K562 (cell line): Measurements from ENCODE around the gene CDC23. TPM values are rescaled to one million over a fixed set of nuclear protein-coding genes. Genes with fewer than 3 reads are reported as not detected.

Experiments
- ATAC-seq: fragments of 200-7000 bp; cut with Tn5 transposase; 3 replicates; pipeline ENCODE4 v1.9.1; 2020; ENCODE audit warnings: moderate library complexity
- BruUV-seq: library from RNA; stranded (reverse); fragments of 400-500 nt; replicated peaks from 2 replicates; lab custom pipeline; 2021; lab: Mats Ljungman, UMichigan
- CTCF ChIA-PET: fragments of 300-600 bp; formaldehyde crosslinking; extraction: SDS; loops from one replicate; lab custom pipeline; 2021; ENCODE audit warnings: low intra/inter-chr PET ratio; lab: Yijun Ruan, JAX
- POLR2A ChIA-PET: fragments of 300-600, 350-650 bp; sonication (Branson Sonifier 250); formaldehyde crosslinking; extraction: SDS; loops from one replicate; lab custom pipeline; 2021; ENCODE audit warnings: antibody characterized with exemption, inconsistent platforms; lab: Yijun Ruan, JAX
- DNase-seq, 4 experiments: peaks; one replicate each; pipeline versions ENCODE4 v3.0.0 to v3.0.0-alpha.2; 2011 to 2018; ENCODE audit warnings: low spot score in 3 of 4, mixed read lengths in 3 of 4; ENCODE audit errors: extremely low read depth in 1 of 4
- FAIRE-seq: peaks from 2 replicates; lab custom pipeline; 2011; peaks lifted over from hg19 to GRCh38; lab: Jason Lieb, UNC
- H2AFZ ChIP-seq: 2 replicates; pipeline ENCODE4 v1.6.0; 2011; ENCODE audit warnings: low read depth, low read length, control low read depth, inconsistent platforms
- H3K27ac ChIP-seq: fragments of 200-600 bp; 3 replicates; pipeline ENCODE4 v1.8.0; 2011; ENCODE audit warnings: low read depth, mild to moderate bottlenecking, control low read depth, inconsistent platforms, low read length, moderate library complexity, mixed read lengths; ENCODE audit errors: extremely low read depth
- H3K27me3 ChIP-seq, 2 experiments: fragments of 300-600 bp in 1 of 2; 2 replicates in 1 of 2; 3 replicates in 1 of 2; pipeline versions ENCODE4 v1.6.0 to v1.8.0; 2011; ENCODE audit warnings: inconsistent platforms in 2 of 2, low read length in 2 of 2, mild to moderate bottlenecking in 1 of 2, mixed read lengths in 1 of 2, moderate library complexity in 1 of 2; ENCODE audit not compliant: control insufficient read depth in 2 of 2, insufficient read depth in 2 of 2
- H3K36me3 ChIP-seq: fragments of 300-600 bp; 3 replicates; pipeline ENCODE4 v1.8.0; 2011; ENCODE audit warnings: mild to moderate bottlenecking, low read length, inconsistent platforms; ENCODE audit not compliant: control insufficient read depth, insufficient read depth
- H3K4me1 ChIP-seq, 2 experiments: fragments of 200-600 bp in 1 of 2; replicated peaks in 1 of 2; 2 replicates in 1 of 2; 3 replicates in 1 of 2; pipeline versions ENCODE4 v1.5.1 to v1.8.0; 2011; ENCODE audit warnings: inconsistent platforms in 2 of 2, low read length in 2 of 2, mild to moderate bottlenecking in 1 of 2, mixed read lengths in 1 of 2, moderate library complexity in 1 of 2; ENCODE audit not compliant: control insufficient read depth in 2 of 2, insufficient read depth in 2 of 2
- H3K4me2 ChIP-seq: 2 replicates; pipeline ENCODE4 v1.6.1; 2011; ENCODE audit warnings: low read length, control low read depth, inconsistent platforms, mixed read lengths; ENCODE audit not compliant: insufficient read depth
- H3K4me3 ChIP-seq: fragments of 200-600 bp; sonication (generic), shearing (Covaris generic); 2 replicates; pipeline ENCODE4 v1.5.1; 2016; ENCODE audit warnings: control low read depth, inconsistent platforms
- H3K79me2 ChIP-seq: fragments of 200-600 bp; 3 replicates; pipeline ENCODE4 v1.8.0; 2011; ENCODE audit warnings: low read length, inconsistent platforms; ENCODE audit not compliant: control insufficient read depth, insufficient read depth
- H3K9ac ChIP-seq, 2 experiments: 2 replicates each; pipeline versions ENCODE4 v1.6.0 to v1.6.1; 2011; ENCODE audit warnings: low read depth in 2 of 2, low read length in 2 of 2, control low read depth in 1 of 2, inconsistent platforms in 1 of 2, mild to moderate bottlenecking in 1 of 2, mixed read lengths in 1 of 2; ENCODE audit not compliant: insufficient read depth in 1 of 2
- H3K9me1 ChIP-seq: one replicate; pipeline ENCODE4 v1.6.0; 2011; ENCODE audit warnings: inconsistent platforms, mild to moderate bottlenecking, low read length, moderate library complexity; ENCODE audit not compliant: control insufficient read depth, insufficient read depth
- H3K9me3 ChIP-seq: replicated peaks from 2 replicates; pipeline ENCODE4 v1.5.1; 2011; ENCODE audit warnings: low read depth, low read length, inconsistent platforms; ENCODE audit not compliant: control insufficient read depth, insufficient read depth
- H4K20me1 ChIP-seq: replicated peaks from 2 replicates; pipeline ENCODE4 v1.6.1; 2011; ENCODE audit warnings: low read length, inconsistent platforms, mixed read lengths; ENCODE audit not compliant: control insufficient read depth, insufficient read depth
- ARHGAP35 ChIP-seq: fragments of 450-650 bp; IDR thresholded peaks from 2 replicates; pipeline ENCODE4 v1.6.1; 2018; ENCODE audit not compliant: partially characterized antibody
- CBX1 ChIP-seq: sonication (generic); IDR thresholded peaks from 2 replicates; pipeline ENCODE4 v1.6.1; 2016; ENCODE audit warnings: antibody characterized with exemption, low read depth, mild to moderate bottlenecking
- COPS2 ChIP-seq: fragments of 450-650 bp; conservative IDR thresholded peaks from 2 replicates; pipeline ENCODE4 v1.6.1; 2016; ENCODE audit warnings: mild to moderate bottlenecking, moderate library complexity
- DPF2 ChIP-seq: fragments of 450-650 bp; IDR thresholded peaks from 2 replicates; pipeline ENCODE4 v1.6.1; 2016
- GABPA ChIP-seq: fragments of 200-800 bp; sonication (Bioruptor generic); conservative IDR thresholded peaks from 2 replicates; pipeline ENCODE4 v1.6.1; 2016; ENCODE audit warnings: low read depth, missing genetic modification characterization, missing compliant biosample characterization
- LARP7 ChIP-seq: fragments of 450-650 bp; IDR thresholded peaks from 2 replicates; pipeline ENCODE4 v1.6.1; 2016
- NCOA2 ChIP-seq, 2 experiments: fragments of 450-650 bp; IDR thresholded peaks; 2 replicates each; pipeline ENCODE4 v1.6.1; 2018; ENCODE audit warnings: mild to moderate bottlenecking in 2 of 2, moderate library complexity in 1 of 2; ENCODE audit not compliant: partially characterized antibody in 2 of 2
- POLR2A ChIP-seq: fragments of 450-650 bp; conservative IDR thresholded peaks from 2 replicates; pipeline ENCODE4 v1.6.1; 2016
- PTTG1 ChIP-seq: fragments of 450-650 bp; IDR thresholded peaks from 2 replicates; pipeline ENCODE4 v1.6.1; 2016; ENCODE audit warnings: low read depth, mild to moderate bottlenecking, missing genetic modification characterization, missing compliant biosample characterization
- PURB ChIP-seq: sonication (generic); formaldehyde crosslinking; IDR thresholded peaks from 2 replicates; pipeline ENCODE4 v1.9.0; 2021; ENCODE audit warnings: low read depth, mild to moderate bottlenecking, missing genetic modification reagents
- TCF7 ChIP-seq: sonication (generic); IDR thresholded peaks from 2 replicates; pipeline ENCODE4 v1.6.1; 2016; ENCODE audit warnings: antibody characterized with exemption, borderline replicate concordance
- ZEB2 ChIP-seq: fragments of 450-650 bp; IDR thresholded peaks from 2 replicates; pipeline ENCODE4 v1.6.1; 2016
- ZNF239 ChIP-seq: fragments of 250-450 bp; sonication (Bioruptor Pico); IDR thresholded peaks from 2 replicates; pipeline ENCODE4 v1.4.0; 2020; ENCODE audit warnings: mild to moderate bottlenecking
- ZNF277 ChIP-seq: fragments of 250-450 bp; sonication (Bioruptor Pico); IDR thresholded peaks from 2 replicates; pipeline ENCODE4 v1.8.0; 2022; ENCODE audit warnings: inconsistent platforms, mild to moderate bottlenecking, moderate library complexity, borderline replicate concordance
- ZNF511 ChIP-seq: sonication (generic); formaldehyde crosslinking; IDR thresholded peaks from 2 replicates; pipeline ENCODE4 v1.8.0; 2022; ENCODE audit warnings: mild to moderate bottlenecking, missing genetic modification reagents
- WGBS: fragments of 100-300 bp; shearing (Covaris generic); methylation state at CpG from one replicate; pipeline ENCODE4 v1.1.6; 2016; ENCODE audit warnings: low coverage, mixed read lengths; ENCODE audit not compliant: insufficient coverage; ENCODE audit errors: missing lambda C conversion rate; 5-methylcytosine and 5-hydroxymethylcytosine counted together
- in situ Hi-C: fragments of 300-500 bp; cut with MboI; formaldehyde crosslinking; loops from 4 replicates; pipeline ENCODE4 v1.15.0; 2018; ENCODE audit warnings: inconsistent platforms, mixed read lengths
- intact Hi-C: fragments of 100-400 bp; cut with micrococcal nuclease; formaldehyde crosslinking; loops from 2 replicates; pipeline ENCODE4 v1.14.2; 2022
- polyA plus RNA-seq, 8 experiments: library from polyadenylated mRNA; depleted of rRNA in 4 of 8; stranded (reverse) in 5 of 8; unstranded in 3 of 8; fragments of >200 nt; fragmentation: Nextera tagmentation in 2 of 8; fragmentation: Illumina TruSeq in 1 of 8; extraction: Ambion mirVana in 2 of 8; extraction: Trizol in 1 of 8; gene quantifications; 2 replicates each; pipeline versions ENCODE4 v1.2.1 to v1.2.3, GENCODE V29; 2011 to 2014; ENCODE audit warnings: inconsistent platforms in 1 of 8, missing spikeins in 1 of 8
- total RNA-seq, 7 experiments: library from RNA; depleted of rRNA in 6 of 7; stranded (reverse); fragments of >200 nt in 6 of 7; fragmentation: Illumina TruSeq in 2 of 7; extraction: Trizol in 2 of 7; gene quantifications; 2 replicates each; pipeline versions ENCODE4 v1.2.1 to v1.2.3, GENCODE V29; 2011 to 2021; ENCODE audit warnings: low replicate concordance in 1 of 7
- TF ChIP-seq, protein P1 (sequence below): fragments of 250-450 bp; sonication (Bioruptor Pico); IDR thresholded peaks from 2 replicates; pipeline ENCODE4 v1.5.0; 2021; ENCODE audit warnings: mild to moderate bottlenecking, moderate library complexity

Gene CDC23
- total and polyA plus RNA-seq, 9 of the 15 experiments (the other 6 are each of a cell fraction or from before 2014, with no cell fraction given), result 34.5 to 157 (median 65.5) TPM

DNA sequence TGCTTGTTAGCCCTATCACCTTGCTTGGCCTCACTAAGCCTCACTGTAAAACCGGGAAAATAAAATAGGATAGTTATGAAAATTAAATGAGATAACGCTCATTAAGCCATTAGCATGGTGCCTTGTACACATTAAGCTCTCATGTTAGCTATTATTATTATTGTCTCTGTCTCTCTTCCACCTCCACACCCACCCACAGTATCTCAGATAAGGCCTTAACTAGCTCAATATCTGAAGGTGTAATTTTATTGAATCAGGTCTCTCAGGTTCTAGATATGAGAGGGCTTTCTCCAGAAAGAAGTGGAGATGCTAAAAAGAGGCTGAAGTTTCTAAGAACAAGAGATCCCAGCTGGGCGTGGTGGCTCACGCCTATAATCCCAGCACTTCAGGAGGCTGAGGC lies 33.7 kb upstream of the CDC23 start (continued):
- TF ChIP-seq ARHGAP35, result no peak
- TF ChIP-seq CBX1, result no peak
- no peak for TF ChIP-seq TCF7

DNA sequence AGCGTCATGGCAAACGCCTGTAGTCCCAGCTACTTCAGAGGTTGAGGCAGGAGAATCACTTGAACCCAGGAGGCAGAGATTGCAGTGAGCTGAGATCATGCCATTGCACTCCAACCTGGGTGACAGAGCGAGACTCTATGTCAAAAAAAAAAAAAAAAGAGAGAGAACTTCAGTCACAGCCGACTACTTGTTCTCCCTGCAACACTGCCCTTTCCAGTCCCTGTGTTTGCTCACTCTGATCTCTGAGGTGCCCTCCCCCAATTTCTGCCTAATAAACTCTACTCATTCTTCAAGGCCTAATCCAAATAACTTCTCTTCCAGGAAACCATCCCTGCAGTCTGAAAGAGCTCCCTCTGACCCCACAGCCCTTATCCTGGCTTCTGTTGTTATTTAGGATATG lies 33.2 kb upstream of the CDC23 start:
- DNase-seq (no peak), FAIRE-seq (no peak), ATAC-seq (no peak)
- Histone ChIP-seq H3K4me2 (no peak overlapping the region), H3K79me2 (no peaks in the 10 kb centered on the region), H3K36me3 (no peaks in the 10 kb centered on the region), H3K27me3 (peaks cover 7 to 11% of the 10 kb centered on the region in 2 experiments), H3K9me3 (no peaks in the 10 kb centered on the region), H4K20me1 (no peaks in the 10 kb centered on the region), H2AFZ (no peak overlapping the region), H3K4me3 (no peak overlapping the region), H3K9ac (no peak overlapping the region), H3K27ac (no peak overlapping the region), H3K4me1 (peaks cover 10 to 17% of the 10 kb centered on the region in 2 experiments; a peak in 4 of 5 replicates), H3K9me1 (no peaks in the 10 kb centered on the region)
- no TSS peak for BruUV-seq
- WGBS, result 4% methylated on average over 3 of the region's 4 CpGs
- in situ Hi-C loops (no loop called here), intact Hi-C loops (no loop called here)
- no peak for TF ChIP-seq COPS2
- no peak for TF ChIP-seq DPF2
- TF ChIP-seq ZEB2, result no peak
- no peak for TF ChIP-seq PTTG1 (tag)
- no peak for TF ChIP-seq PURB (CRISPR knock-in tag)
- no peak for TF ChIP-seq GABPA (tag)
- no peak for TF ChIP-seq POLR2A
- TF ChIP-seq ZNF511 (CRISPR knock-in tag), result no peak
- no peak for TF ChIP-seq ZNF277 (CRISPR knock-in tag)
- no peak for TF ChIP-seq LARP7
- no peak for TF ChIP-seq NCOA2 (IDR thresholded peaks at IDR 0.05; ENCODE audit: partially characterized antibody in 2 of 2)
- TF ChIP-seq ZNF239 (CRISPR knock-in tag), result no peak
- TF ChIP-seq, protein P1, sequence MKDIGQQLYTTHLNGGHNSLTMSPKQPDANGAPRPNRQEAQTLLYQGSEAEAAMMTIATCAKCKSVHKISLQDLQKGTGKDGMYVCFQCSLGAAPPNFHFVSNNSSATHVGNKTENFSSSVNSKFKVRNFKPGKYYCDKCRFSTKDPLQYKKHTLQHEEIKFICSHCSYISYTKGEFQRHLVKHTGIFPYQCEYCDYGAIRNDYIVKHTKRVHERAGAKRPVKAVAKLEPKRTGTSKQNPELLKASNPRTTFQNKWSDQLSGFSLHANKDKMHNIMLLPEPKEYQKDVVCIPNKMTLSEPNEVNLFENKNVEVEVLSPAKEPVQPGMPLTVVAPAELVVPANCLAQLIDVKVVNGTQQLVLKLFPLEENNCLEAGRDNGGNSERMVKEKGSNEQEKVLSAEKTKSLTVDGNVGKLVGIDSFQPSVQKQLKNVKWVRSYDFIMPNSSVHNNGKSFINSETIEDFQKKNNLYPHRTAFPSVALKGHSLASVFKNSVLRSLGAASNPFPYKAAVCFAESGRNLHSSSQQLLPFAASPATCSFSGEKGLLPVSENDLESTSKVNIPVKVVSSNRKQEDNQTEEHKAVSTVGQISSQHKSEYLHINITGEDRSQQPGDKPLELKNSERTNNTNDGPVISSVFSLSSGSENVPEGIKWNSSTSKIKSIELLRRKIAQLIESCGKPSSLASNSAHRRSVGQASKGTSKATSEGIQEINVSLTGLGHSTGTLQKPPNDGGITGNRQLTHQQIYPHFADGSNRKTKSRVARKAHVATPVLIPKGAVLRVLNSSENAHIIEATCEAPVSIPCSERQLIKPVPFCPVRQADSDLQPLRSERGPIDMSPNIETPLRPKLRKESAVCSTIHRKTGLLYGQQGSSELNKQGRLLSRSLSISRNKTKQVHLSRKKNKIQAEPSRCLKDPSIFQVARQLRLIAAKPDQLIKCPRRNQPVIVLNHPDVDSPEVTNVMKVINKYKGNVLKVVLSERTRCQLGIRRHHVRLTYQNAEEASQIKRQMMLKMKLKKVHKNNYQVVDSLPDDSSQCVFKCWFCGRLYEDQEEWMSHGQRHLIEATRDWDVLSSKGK (CRISPR knock-in tag), result no peak
- ChIA-PET CTCF (no interaction called here), POLR2A (interaction anchor here (0.8 kb wide), 1 partner anchor 10 kb away, joined by 4 read pairs; no protein-coding TSS in a partner anchor)
